ENCODE results near the gene ALOX12.

- TF ChIP-seq CTCF (IDR thresholded peaks at IDR 0.05) (no peak), FOXM1 (IDR thresholded peaks at IDR 0.05; ENCODE audit: low read depth) (no peak), TCF12 (IDR thresholded peaks at IDR 0.05) (no peak), SIN3A (IDR thresholded peaks at IDR 0.05; ENCODE audit: borderline replicate concordance, low read depth, low read length) (no peak), EZH2phosphoT487 (IDR thresholded peaks at IDR 0.05; ENCODE audit: borderline replicate concordance, low read depth) (no peak), YY1 (IDR thresholded peaks at IDR 0.05; ENCODE audit: low read depth) (no peak), TAF1 (IDR thresholded peaks at IDR 0.05; ENCODE audit: borderline replicate concordance, low read depth, low read length) (no peak), PBX3 (IDR thresholded peaks at IDR 0.05) (no peak; the same call in 1 of the 2 replicates), MEF2A (IDR thresholded peaks at IDR 0.05; ENCODE audit: borderline replicate concordance, low read depth) (no peak), POLR2AphosphoS5 (IDR thresholded peaks at IDR 0.05; ENCODE audit: low read depth, low read length) (no peak), NRF1 (IDR thresholded peaks at IDR 0.05; ENCODE audit: low read depth, low read length) (no peak), RAD21 (IDR thresholded peaks at IDR 0.05; ENCODE audit: low read length) (no peak), REST (IDR thresholded peaks at IDR 0.05; ENCODE audit: low read depth, low read length) (no peak), FOXJ3 (CRISPR knock-in tag; IDR thresholded peaks at IDR 0.05) (no peak)
Observed at GRCh38 chr17:7014995-7015958, 19.4 kb downstream of the ALOX12 start.
